NCI-H345 treated with DMSO at 0.1 percent for 48 hours (cell line): ENCODE data around the gene KLF15.
"Not testable (repeated sequence)": the region's sequence is repeated elsewhere in the genome, so short reads cannot be mapped to it uniquely, and the experiment has no call there.

Experiments used
- DNase-seq: peaks from one replicate; lab custom pipeline; 2025; ENCODE audit not compliant: unreplicated experiment; lab: John Stamatoyannopoulos, UW

Gene KLF15

DNA sequence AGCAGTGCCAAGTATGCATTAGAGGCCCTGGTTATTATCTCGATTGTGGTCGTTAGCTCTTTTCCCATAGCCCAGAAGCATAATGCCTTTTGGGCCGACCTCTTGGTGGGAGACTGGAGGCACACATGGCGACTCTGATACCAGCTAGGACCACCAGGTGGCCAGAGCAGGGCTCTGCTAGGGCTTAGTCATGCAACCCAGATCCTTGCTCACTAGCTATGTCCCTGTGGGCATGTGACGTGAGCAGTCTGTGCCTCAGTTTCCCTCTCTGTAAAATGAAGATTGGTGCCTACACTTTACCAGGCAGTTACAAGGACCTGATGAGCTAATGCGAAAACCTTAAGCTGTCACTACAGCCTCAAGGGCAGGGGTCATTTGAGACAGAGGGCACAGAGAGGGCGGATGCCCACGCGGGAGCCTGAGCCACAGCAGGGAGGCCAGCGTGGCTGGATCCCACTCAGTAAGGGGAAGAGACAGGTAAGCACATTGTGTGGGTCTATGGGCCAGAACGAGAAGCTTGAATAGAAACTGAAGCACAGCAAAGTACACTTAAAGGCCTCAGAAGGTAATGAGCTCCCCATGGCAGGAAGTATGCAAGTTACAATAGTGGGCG lies 8.8 kb downstream of the KLF15 start:
- no peak for DNase-seq

- DNase-seq, result no peak
Measured at GRCh38 chr3:126347543-126348161, 9.6 kb downstream of the KLF15 start.

- no peak for DNase-seq
Measured at GRCh38 chr3:126346466-126346865, 10.7 kb downstream of the KLF15 start.

GRCh38 chr3:126345641-126346460 lies 11.4 kb downstream of the KLF15 start:
- no peak for DNase-seq

- DNase-seq, result no peak
Measured at GRCh38 chr3:126345231-126345630, 12.0 kb downstream of the KLF15 start.

- DNase-seq, result no peak
Measured at GRCh38 chr3:126344380-126345041, 12.7 kb downstream of the KLF15 start.

DNA sequence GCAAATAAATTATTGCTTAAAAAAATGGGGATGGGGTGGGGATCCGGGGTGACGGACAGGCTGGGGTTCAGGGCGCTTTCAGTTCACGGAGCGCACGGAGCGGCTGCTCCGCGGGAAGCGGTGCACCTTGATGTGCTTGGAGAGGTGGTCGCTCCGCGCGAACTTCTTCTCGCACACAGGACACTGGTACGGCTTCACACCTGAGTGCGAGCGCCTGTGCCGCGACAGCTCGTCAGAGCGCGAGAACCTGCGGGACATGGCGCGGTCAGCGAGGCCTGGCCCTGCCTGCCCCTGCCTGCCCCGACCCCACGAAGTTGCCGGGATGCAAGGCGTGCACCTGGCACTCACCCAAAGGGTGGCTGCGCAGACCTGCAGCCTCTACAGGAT lies 13.6 kb downstream of the KLF15 start:
- DNase-seq, result no peak

DNA sequence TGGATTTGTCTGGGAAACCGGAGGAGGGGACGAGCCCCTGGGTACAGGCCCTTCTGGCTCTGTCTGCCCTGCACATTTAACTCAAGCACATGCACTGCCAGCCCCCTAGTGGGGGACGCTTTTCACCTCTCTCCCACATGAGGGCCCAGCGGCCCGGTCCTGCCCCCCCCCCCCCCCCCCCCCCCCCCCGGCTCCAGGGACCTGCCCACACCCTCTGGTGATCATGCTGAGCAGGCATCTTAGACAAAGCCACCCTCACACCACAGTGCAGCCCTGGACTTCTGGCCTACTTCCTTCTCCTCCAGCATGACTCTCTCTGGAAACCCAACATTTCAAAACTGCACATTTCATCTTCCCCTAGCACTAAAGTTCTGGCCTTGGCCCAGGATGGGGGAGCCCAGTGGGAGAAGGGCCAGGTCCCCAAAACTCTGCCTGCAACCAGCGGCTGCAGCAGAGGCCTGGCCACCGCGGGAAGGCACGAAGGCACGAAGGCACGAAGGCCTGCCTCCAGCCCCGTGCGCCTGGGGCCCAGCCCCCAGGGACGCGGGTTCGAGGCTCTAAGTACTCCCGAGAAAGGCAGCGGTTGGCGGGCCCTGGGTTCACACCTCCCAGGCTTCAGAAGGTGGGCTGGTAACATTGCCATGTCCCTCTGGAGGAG lies 14.1 kb downstream of the KLF15 start:
- no peak for DNase-seq

- DNase-seq, result no peak
Measured at GRCh38 chr3:126342211-126342610, 15.0 kb downstream of the KLF15 start.

- no peak for DNase-seq
Measured at GRCh38 chr3:126341755-126342150, 15.5 kb downstream of the KLF15 start.

DNA sequence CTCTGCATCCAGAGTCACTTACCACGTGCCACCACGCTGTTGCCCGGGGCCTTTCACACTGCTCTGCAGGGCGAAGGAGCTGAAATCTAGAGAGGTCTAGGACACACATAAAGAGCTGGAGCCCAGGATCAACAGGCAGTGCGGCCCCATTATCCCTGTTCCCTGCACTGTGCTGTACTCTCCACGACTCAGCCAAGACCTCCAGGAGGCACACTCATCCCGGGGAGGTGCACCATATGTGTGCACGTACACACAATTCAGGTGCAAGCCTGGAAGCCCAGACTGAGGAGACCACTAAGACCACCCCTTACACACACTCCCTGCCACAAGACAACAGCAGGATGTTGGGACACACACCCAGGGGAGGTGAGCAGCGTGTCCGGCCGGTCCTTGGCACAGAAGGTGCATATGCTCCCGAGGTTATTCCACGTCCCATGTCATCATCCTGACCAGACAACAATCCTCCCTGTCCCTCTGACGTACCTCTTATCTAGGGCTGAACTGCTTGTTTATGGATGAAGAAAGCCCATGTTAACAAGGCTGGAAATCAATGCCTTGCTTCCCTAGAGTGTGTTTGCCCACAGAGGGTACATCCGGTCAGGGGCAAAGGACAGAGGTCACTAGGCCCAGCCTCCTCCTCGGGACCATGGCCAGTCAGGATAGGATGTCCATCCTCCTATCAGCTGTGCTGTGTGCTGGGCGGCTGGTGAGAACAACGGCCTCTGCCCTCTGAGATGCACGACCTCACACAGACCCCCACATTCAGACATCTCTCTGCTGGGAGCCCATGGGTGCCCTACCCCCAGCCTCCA lies 16.1 kb downstream of the KLF15 start:
- DNase-seq, result no peak

DNA sequence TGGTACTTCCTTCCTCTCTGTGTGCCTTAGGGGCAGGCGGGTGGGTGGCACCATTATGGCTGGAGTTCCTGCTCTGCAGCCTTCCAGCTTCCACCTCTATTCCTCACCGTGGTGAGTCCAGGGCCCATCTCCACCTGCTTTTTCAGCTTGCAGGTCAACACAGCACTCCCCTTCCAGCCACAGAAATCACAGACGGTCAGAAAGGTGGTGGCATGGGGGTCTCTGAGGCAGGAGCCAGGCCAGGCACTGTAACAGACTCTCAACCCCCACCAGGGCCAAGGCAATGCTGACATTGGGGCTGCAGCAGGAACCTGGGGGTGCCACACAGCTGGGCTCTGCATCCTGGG lies 16.6 kb downstream of the KLF15 start:
- no peak for DNase-seq

GRCh38 chr3:126340081-126340511 lies 17.1 kb downstream of the KLF15 start:
- no peak for DNase-seq

DNA sequence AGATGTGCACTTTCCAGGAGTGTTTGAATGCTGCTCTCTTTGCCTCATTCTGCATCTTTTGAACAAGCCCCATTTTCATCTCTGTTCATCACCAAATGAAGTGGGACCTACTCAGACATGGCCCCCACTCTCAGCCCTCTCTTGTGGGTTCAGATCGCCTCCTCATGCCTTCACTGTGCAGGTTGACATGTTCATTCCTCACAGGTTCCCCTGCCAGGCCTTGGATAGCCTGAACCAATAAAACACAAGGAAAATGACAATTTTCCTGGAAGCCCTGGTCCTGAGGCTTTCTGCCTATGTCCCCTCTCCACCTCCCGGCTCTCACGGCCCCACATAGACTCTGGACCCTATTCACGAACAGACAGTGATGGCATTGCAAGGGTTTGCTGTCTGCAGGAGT lies 17.7 kb downstream of the KLF15 start:
- DNase-seq, result no peak

GRCh38 chr3:126338790-126339288 lies 18.4 kb downstream of the KLF15 start:
- no peak for DNase-seq

DNA sequence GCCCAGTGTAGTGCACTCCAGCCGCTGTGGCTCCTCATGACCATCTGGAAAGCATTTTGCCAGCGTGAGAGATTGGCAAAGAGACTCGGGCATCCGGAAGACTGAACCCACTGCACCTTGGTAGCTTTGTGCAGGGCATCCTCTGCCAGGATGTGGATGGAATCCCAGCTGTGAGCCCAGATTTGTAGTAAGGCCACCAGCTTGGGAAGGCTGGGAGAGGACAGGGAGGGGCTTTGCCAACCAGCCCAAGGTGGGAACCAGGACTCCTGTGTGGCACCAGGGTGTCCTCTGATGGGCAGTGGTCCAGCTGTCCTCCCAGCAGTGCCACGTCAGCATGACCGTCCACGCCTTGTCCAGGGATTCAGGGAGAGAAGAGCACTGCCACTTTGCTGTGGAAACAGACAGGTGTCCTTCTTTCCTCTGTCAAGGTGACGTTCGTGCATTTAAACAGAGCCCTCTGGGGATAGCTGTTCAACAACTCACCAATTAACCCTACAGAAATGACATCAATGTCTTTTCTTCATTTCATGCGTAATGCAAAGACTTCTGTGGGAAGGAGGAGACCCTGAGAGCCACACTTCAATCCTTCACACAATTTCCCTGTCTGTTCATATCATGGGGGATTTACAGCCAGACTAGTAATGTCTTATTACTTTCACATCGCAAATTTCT lies 19.1 kb downstream of the KLF15 start:
- DNase-seq, result no peak

DNA sequence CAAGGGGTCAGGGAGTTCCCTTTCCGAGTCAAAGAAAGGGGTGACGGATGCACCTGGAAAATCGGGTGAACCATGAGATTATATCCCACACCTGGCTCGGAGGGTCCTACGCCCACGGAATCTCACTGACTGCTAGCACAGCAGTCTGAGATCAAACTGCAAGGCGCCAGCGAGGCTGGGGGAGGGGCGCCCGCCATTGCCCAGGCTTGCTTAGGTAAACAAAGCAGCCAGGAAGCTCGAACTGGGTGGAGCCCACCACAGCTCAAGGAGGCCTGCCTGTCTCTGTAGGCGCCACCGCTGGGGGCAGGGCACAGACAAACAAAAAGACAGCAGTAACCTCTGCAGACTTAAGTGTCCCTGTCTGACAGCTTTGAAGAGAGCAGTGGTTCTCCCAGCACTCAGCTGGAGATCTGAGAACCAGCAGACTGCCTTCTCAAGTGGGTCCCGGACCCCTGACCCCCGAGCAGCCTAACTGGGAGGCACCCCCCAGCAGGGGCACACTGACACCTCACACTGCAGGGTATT lies 25.3 kb downstream of the KLF15 start:
- not testable (repeated sequence) for DNase-seq

- DNase-seq, result no peak
Measured at GRCh38 chr3:126329927-126330725, 27.1 kb downstream of the KLF15 start.

- DNase-seq, result no peak
Measured at GRCh38 chr3:126326629-126327028, 30.6 kb downstream of the KLF15 start.
